RWPE1 (cell line): ENCODE data around the gene C2CD2.

Experiments
- CTCF ChIA-PET: fragments of 350-600 bp; sonication (Branson Sonifier 250); formaldehyde crosslinking; extraction: SDS; loops from one replicate; lab custom pipeline; 2021; lab: Yijun Ruan, JAX
- POLR2A ChIA-PET: fragments of 400-600 bp; formaldehyde crosslinking; extraction: SDS; loops from one replicate; lab custom pipeline; 2020; ENCODE audit warnings: antibody characterized with exemption; ENCODE audit not compliant: low non-redundant PET; lab: Yijun Ruan, JAX
- DNase-seq: peaks from one replicate; pipeline ENCODE4 v3.0.0; 2012; ENCODE audit warnings: low spot score
- H3K27ac ChIP-seq: fragments of 450-650 bp; 2 replicates; pipeline ENCODE4 v1.5.1; 2017
- CTCF ChIP-seq: fragments of 450-650 bp; conservative IDR thresholded peaks from 2 replicates; pipeline ENCODE4 v1.5.1; 2017; ENCODE audit warnings: low read depth, mild to moderate bottlenecking

C2CD2 gene

DNA sequence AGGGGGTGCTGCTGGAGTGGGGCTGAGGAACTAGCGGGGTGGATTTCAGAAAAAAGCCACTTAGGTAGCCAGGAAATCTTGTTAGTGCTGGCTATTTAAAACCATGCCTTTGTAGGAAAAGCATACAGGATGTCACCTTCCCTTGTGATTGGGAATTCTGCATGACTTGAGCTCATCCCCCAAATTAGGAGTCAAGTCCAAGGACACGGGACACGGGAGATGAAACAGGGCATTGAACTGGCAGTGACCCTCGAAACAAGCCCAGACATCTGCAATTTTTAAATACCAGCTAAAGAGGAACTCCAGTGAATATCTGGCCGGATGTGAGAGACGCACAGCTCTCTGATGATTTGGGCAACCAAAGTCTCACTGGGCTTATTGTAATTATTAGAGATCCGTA lies 32.8 kb downstream of the C2CD2 start:
- POLR2A ChIA-PET: no interaction called here
- CTCF ChIA-PET: interaction anchor here (0.7 kb wide), 1 partner anchor 89 kb away, joined by 4 read pairs; no protein-coding TSS in a partner anchor
- no peak for TF ChIP-seq CTCF

DNA sequence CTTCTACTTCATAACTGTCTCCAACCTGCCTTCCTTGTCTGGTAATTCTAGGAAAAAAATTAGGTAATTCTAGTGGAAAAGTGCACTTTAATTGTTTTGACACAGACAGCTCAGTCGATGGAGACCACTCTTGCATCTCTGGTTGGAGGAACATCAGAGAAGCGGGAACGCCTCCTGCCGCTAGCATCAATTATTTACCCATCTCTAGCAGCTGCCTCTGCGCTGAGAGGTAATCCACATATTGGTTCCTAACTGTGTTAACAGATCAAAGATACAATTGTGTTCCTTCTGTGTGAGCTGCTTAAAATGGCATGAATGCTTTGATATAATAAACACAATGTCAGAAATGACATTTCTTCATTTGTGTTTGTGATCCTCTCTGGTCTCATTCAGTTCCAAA lies 33.3 kb downstream of the C2CD2 start:
- ChIA-PET CTCF (interaction anchor here (0.7 kb wide), 1 partner anchor 89 kb away, joined by 4 read pairs; no protein-coding TSS in a partner anchor), POLR2A (no interaction called here)
- no peak overlapping the region for H3K27ac ChIP-seq
- TF ChIP-seq CTCF: no peak
- no peak for DNase-seq

More for the DNA sequence above, 32.8 kb downstream of the C2CD2 start:
- DNase-seq: no peak
- H3K27ac ChIP-seq: no peak overlapping the region

- H3K27ac ChIP-seq: no peak overlapping the region
- no peak for DNase-seq
- ChIA-PET CTCF (no interaction called here), POLR2A (no interaction called here)
- TF ChIP-seq CTCF: no peak
Measured at GRCh38 chr21:41919666-41920398, 34.0 kb downstream of the C2CD2 start.

DNA sequence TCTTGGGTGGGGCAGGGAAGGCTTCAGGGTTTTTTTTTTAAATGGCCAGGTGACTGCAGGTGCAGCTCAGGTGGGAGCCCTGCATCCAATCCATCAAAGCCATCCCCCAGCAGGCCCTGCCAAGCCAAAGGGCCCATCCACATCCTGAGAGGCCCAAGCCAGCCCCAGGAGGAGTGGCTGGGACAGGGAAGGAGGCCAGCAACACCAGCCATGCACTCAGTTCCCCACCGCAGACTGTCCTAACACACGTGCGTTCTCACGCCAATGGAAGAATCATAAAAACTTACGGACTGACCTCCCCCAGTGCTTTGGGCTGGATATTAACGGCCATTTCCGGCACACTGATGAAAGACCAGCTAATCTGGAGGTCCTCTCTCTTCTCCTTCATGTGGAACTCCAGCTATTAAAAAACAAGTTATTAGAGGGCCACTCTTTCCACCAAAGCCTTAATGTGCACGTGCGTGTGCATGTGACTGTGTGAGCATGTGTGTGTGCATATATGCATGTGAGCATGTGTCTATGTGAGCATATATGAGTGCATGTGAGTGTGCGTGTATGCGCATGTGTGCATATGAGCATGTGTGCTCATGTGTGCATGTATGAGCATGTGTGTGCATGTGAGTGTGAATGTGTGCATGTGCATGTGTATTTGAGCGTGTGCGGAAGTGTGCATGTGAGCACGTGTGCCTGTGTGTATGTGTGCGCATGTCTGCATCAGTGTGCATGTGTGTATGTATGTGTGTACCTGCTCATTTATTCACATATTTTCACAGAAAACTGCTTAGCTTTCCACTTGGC lies 35.1 kb downstream of the C2CD2 start:
- CTCF ChIA-PET: interaction anchor here (1.0 kb wide), 1 partner anchor 15 kb away, joined by 3 read pairs; no protein-coding TSS in a partner anchor
- no peak for TF ChIP-seq CTCF
- DNase-seq: no peak
- POLR2A ChIA-PET: no interaction called here
- no peak overlapping the region for H3K27ac ChIP-seq

- CTCF ChIA-PET: interaction anchor here (0.9 to 1.0 kb wide), 2 partner anchors 16 to 50 kb away, joined by 3 read pairs; no protein-coding TSS in a partner anchor
Measured at GRCh38 chr21:41917531-41917930, 36.3 kb downstream of the C2CD2 start.

More at GRCh38 chr21:41917531-41917930, 36.3 kb downstream of the C2CD2 start:
- no peak for DNase-seq
- TF ChIP-seq CTCF: no peak
- POLR2A ChIA-PET: no interaction called here
- H3K27ac ChIP-seq: no peak overlapping the region
